Omental fat pad (tissue), 4 donors: ENCODE measurements around the gene TSPAN15. TPM values are rescaled to one million over a fixed set of nuclear protein-coding genes. Genes with fewer than 3 reads are reported as not detected.

Source experiments
- ATAC-seq: fragments of 150-250 bp; one replicate; pipeline ENCODE4 v1.9.1; 2016; ENCODE audit warnings: mild to moderate bottlenecking, moderate library complexity; ENCODE audit not compliant: low FRiP score
- DNase-seq: peaks from one replicate; pipeline ENCODE4 v3.0.0-alpha.2; 2019; ENCODE audit warnings: low spot score
- CTCF ChIP-seq, 3 donors: fragments of 450-650 bp; IDR thresholded peaks; one replicate each; pipeline ENCODE4 v1.5.1; 2016 to 2017; ENCODE audit warnings: antibody characterized with exemption in 3 of 3, mild to moderate bottlenecking in 3 of 3, moderate library complexity in 2 of 3
- total RNA-seq, 4 donors: library from RNA; depleted of rRNA; stranded (reverse); fragments of >200 nt; gene quantifications; one replicate each; pipeline ENCODE4 v1.1.0, GENCODE V29; 2016

TSPAN15 gene
- total RNA-seq, 4 donors from 2014 or later = 45.6 to 141 (median 72.5) TPM

- DNase-seq (no peak), ATAC-seq (no peak)
Measured at GRCh38 chr10:69497611-69498390, 46.5 kb downstream of the TSPAN15 start.

DNA sequence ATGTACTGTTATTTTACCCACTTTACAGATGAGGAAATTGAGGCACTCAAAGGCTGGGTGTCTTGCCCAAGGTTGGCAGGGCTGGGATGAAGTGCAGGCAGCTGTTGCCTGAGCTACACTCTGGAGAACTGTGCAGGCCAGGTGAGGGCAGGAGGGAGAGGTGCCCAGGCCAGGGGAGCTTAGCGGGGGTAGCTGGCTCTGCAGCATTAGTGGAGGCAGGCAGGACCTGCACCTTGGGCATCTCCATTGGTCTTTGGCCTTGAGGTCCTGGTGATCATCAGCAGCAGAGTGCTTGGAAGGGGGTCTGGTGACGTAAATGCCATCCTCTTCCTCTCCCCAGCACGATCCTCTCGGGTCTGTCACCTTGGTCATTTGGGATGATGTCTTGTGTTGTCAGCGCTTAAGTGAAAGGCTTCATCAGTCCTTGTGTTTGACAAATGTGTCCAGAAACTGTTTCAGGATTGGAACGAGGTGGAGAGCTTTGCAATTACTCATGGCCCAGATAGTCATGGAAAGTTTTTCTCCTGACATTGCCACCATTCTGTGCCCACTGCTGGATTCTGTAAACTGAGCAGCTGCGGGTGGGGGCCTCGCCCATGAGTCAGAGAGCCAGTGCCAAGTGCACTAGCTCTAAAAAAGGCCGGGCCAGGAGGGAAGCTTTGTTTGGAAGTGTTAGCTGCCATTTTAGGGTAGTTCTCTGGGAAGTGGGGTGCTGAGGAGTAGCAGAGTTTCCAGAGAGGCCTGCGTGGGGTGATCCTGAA lies 47.6 kb downstream of the TSPAN15 start:
- ATAC-seq (no peak), DNase-seq (no peak)
- TF ChIP-seq CTCF (IDR thresholded peaks at IDR 0.05) = no peak

More at GRCh38 chr10:69497611-69498390, 46.5 kb downstream of the TSPAN15 start:
- TF ChIP-seq CTCF (IDR thresholded peaks at IDR 0.05) = no peak

- no peak for ATAC-seq
- DNase-seq = no peak
- TF ChIP-seq CTCF (IDR thresholded peaks at IDR 0.05) = no peak
Measured at GRCh38 chr10:69499726-69500689, 48.7 kb downstream of the TSPAN15 start.

DNA sequence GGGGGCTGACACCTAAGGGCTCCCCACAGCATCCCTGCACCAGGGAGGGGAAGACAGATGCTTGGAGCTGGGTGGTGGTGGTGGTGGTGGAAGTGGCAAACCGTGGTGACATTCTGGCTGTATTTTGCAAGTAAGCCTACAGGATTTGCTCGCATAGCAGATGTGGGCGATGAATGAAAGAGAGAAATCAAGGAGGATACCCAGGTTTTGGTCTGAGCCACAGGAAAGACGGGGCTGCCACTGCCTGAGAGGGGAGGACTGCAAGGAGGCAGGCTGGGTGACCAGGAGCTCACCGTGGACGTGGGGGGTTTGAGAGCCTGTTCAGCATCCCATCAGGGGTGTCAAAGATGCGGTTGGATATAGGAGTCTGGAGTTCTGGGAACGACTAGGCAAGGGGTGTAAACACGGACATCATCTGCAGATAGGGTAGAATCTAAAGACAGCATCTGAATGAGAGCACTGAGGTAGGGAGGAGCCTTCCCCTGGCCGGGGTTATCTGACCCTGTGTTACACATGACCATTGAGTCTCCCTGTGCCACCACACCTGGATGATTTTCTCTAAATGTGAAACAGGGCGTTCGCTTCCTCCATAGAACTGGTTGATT lies 49.7 kb downstream of the TSPAN15 start:
- TF ChIP-seq CTCF (IDR thresholded peaks at IDR 0.05) = no peak
- no peak for DNase-seq
- no peak for ATAC-seq

GRCh38 chr10:69501657-69502056 lies 50.4 kb downstream of the TSPAN15 start:
- ATAC-seq = no peak
- no peak for TF ChIP-seq CTCF (IDR thresholded peaks at IDR 0.05)
- no peak for DNase-seq

GRCh38 chr10:69502589-69502988 lies 51.3 kb downstream of the TSPAN15 start:
- TF ChIP-seq CTCF (IDR thresholded peaks at IDR 0.05) = no peak
- no peak for ATAC-seq
- DNase-seq = no peak
